D721Med (cell line): ENCODE data around the gene HEPHL1.

Experiments
- DNase-seq: peaks from one replicate; pipeline ENCODE4 v3.0.0; 2011; ENCODE audit warnings: low spot score; ENCODE audit not compliant: insufficient read length
- FAIRE-seq: peaks from 2 replicates; lab custom pipeline; 2011; peaks lifted over from hg19 to GRCh38; lab: Jason Lieb, UNC
- CTCF ChIP-seq: IDR thresholded peaks from 2 replicates; pipeline ENCODE4 v1.5.1; 2012; ENCODE audit warnings: mild to moderate bottlenecking, control low read depth; ENCODE audit not compliant: insufficient read depth; ENCODE audit errors: missing control alignments

The HEPHL1 gene

GRCh38 chr11:94023856-94024255 is 2.7 kb downstream of the HEPHL1 start:
- FAIRE-seq (no peak), DNase-seq (no peak)
- no peak for TF ChIP-seq CTCF

GRCh38 chr11:94024547-94024946 is 3.4 kb downstream of the HEPHL1 start:
- FAIRE-seq (no peak), DNase-seq (no peak)
- TF ChIP-seq CTCF = no peak

- no peak for DNase-seq
- no peak for FAIRE-seq
- no peak for TF ChIP-seq CTCF
Observed at GRCh38 chr11:94025690-94026394, 4.7 kb downstream of the HEPHL1 start.

- DNase-seq = no peak
- no peak for TF ChIP-seq CTCF
- no peak for FAIRE-seq
Observed at GRCh38 chr11:94027210-94027609, 6.1 kb downstream of the HEPHL1 start.

- DNase-seq (no peak), FAIRE-seq (no peak)
- TF ChIP-seq CTCF = no peak
Observed at GRCh38 chr11:94028436-94028835, 7.3 kb downstream of the HEPHL1 start.

GRCh38 chr11:94030059-94030458 is 8.9 kb downstream of the HEPHL1 start:
- no peak for TF ChIP-seq CTCF
- DNase-seq (no peak), FAIRE-seq (no peak)

- FAIRE-seq (no peak), DNase-seq (no peak)
- no peak for TF ChIP-seq CTCF
Observed at GRCh38 chr11:94031625-94032024, 10.5 kb downstream of the HEPHL1 start.
